Measurements from ENCODE around the gene ARPC1A.
"Not testable (repeated sequence)": the region's sequence is repeated elsewhere in the genome, so short reads cannot be mapped to it uniquely, and the experiment has no call there.

The ARPC1A gene

DNA sequence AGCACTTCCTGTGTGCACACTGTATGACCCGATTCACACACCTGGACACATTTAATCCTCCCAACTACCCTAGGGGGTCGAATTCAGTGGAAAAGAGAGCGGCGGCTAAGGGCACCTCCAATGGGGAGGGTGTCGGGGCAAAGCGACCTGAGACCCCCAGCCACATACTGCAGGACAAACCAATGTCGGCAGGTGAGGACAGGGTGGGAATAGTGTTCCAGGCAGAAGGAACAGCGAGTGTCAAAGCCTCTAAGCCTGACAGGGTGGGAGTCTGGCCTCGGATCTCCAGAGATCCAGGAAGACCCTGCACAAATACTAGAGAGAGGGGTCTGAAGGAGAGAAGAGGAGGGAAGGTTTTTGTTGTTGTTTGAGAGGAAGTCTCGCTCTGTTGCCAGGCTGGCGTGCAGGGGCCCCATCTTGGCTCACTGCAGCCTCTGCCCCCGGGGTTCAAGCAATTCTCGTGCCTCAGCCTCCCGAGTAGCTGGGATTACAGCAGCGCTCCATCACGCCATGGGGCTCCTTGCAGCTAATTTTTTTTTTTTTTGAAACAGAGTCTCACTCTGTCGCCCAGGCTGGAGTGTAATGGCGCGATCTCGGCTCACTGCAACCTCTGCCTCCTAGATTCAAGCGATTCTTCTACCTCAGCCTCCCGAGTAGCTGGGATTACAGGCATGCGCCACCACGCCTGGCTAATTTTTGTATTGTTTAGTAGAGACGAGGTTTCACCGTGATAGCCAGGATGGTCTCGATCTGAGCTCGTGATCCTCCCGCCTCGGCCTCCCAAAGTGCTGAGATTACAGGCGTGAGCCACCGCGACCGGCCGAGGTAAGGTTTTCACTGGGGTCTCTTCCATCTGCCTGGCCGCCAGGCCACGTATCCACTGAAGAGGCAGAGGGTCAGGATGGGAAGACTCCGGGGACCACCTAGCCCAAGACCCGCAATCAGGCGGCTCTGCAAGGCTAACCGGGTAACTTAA is 47.7 kb downstream of the ARPC1A start:
- Mint-ChIP-seq H3K9me3 (no peaks in the 10 kb centered on the region), H3K27ac (peak overlapping the region in 1 of 2 donors; percentile 8), H3K27me3 (no peaks in the 10 kb centered on the region), H3K4me3 (peak overlapping the region; percentile 80 to 90), H3K4me1 (peaks cover 60% of the 10 kb centered on the region)
- ATAC-seq = no peak
- DNase-seq = no peak

GRCh38 chr7:99374111-99375064 is 48.7 kb downstream of the ARPC1A start, which contains the start of gene ARPC1B:
Gene ARPC1B, plus strand, starts transcription at chr7:99374730. Its CDS starts 10,985 bp downstream, at chr7:99385715.
- ATAC-seq (peak; percentile 77), DNase-seq (peak; percentile 76 to 78)
- peak within 1 kb of the TSS; percentile 82 to 90 for H3K4me3 Mint-ChIP-seq
- no peaks in the 10 kb centered on the region for H3K9me3 Mint-ChIP-seq
- H3K27ac Mint-ChIP-seq = peak within 1 kb of the TSS; percentile 90 to 95
- H3K27me3 Mint-ChIP-seq = no peaks in the 10 kb centered on the region
- H3K4me1 Mint-ChIP-seq = peaks cover 63% of the 10 kb centered on the region

DNA sequence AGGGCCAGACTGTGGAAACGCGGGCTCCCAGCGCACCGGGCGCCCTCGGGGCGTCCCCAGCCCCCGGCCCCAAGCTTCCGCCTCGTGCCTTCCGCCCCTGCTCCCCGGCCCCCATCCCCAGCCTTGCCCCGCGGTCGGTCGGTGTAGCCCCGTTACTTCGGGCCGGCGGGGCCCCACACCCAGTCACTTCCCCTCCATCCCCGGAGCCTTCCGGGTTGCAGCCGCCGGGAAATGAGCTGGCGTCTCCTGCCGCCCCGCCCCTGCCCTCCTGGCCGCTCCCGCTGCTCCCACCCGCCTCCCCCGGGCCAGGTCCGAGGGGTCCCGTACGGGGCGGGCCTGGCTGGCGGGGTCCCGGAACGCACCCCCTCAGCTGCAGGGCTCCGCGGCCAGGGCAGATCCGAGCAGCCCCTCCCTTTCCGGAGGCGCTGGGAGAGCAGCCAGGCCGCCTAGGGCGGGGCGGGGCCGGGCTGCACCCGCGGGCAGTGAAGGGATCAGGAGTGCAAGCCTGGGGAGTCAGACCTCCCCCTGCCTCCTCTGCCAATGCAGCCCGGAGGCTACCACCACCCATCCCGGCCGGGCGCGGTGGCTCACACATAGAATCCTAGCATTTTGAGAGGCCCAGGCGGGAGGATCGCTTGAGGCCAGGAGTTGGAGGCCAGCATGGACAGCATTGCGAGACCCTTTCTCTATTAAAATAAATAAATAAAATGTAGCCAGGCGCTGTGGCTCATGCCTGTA is 49.5 kb downstream of the ARPC1A start:
- no peaks in the 10 kb centered on the region for H3K9me3 Mint-ChIP-seq
- peaks cover 63% of the 10 kb centered on the region for H3K4me1 Mint-ChIP-seq
- H3K27ac Mint-ChIP-seq = peak overlapping the region; percentile 90 to 95
- H3K4me3 Mint-ChIP-seq = peak overlapping the region; percentile 82 to 90
- ATAC-seq = peak; percentile 69
- no peaks in the 10 kb centered on the region for H3K27me3 Mint-ChIP-seq
- peak; percentile 78 to 79 for DNase-seq

GRCh38 chr7:99379043-99379577 is 53.4 kb downstream of the ARPC1A start:
- DNase-seq (peak; percentile 31 to 53), ATAC-seq (peak; percentile 6)
- Mint-ChIP-seq H3K27ac (peak overlapping the region; percentile 29 to 56), H3K27me3 (no peaks in the 10 kb centered on the region), H3K9me3 (no peaks in the 10 kb centered on the region), H3K4me1 (peaks cover 73% of the 10 kb centered on the region), H3K4me3 (peak overlapping the region; percentile 83 to 84)

DNA sequence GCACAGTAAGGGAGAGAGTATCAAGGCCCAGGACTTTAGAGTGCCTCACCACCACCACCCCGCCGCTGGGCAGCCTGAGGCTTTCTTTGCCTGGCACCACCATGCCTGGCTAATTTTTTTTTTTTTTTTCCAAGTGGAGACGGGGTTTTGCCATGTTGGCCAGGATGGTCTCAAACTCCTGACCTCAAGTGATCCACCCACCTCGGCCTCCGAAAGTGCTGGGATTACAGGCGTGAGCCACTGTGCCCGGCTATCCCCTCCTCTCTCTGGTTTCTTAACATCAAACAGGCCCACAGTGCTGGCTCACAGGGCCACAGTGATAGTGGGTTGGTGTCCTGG is 54.0 kb downstream of the ARPC1A start:
- Mint-ChIP-seq H3K27ac (peak overlapping the region; percentile 93 to 96), H3K4me1 (peaks cover 78% of the 10 kb centered on the region), H3K4me3 (peak overlapping the region; percentile 83 to 84)
- not testable (repeated sequence) for DNase-seq, H3K27me3 Mint-ChIP-seq, H3K9me3 Mint-ChIP-seq, ATAC-seq

DNA sequence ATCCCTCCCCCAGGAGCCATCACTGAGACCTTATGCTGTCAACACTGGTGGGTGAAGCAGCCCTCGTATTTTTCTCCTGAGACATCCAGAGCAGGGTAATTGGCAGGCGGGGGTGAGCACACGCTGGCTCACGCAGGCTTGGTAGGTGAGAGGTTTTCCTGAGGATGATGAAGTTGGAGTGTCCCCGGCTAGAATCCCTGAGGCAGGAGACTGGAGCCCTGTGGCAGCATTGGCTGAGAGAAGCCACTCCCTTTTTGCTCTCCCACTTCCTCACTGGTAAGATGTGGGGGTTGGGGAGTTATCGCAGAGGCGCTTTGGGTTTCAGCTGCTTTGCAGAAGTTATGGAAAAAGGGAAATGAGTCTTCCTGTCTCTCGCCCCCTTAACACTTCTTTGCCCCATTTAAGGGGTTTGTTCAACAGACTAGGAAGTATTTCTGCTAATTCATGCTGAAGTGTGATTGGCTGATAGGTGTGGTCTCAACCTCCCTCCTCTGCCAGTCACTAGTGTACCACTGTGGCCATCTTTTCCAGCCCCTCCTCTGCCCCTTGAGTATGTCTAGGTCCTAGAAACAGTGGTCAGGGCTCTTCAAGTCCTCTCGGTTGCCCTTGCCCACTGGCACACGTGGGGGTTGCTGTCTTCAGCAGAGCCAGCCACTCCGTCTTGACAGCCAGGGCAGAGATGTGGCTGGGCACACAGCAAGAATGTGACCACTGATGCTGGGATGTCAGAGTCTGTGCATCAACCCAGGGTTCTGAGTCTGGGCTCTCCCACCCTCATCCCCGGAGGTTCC is 54.5 kb downstream of the ARPC1A start:
- peaks cover 84% of the 10 kb centered on the region for H3K4me1 Mint-ChIP-seq
- H3K27ac Mint-ChIP-seq = peak overlapping the region; percentile 93 to 96
- DNase-seq = peak; percentile 45 to 52
- H3K9me3 Mint-ChIP-seq = no peaks in the 10 kb centered on the region
- no peaks in the 10 kb centered on the region for H3K27me3 Mint-ChIP-seq
- peak; percentile 55 for ATAC-seq
- peak overlapping the region; percentile 83 to 84 for H3K4me3 Mint-ChIP-seq

DNA sequence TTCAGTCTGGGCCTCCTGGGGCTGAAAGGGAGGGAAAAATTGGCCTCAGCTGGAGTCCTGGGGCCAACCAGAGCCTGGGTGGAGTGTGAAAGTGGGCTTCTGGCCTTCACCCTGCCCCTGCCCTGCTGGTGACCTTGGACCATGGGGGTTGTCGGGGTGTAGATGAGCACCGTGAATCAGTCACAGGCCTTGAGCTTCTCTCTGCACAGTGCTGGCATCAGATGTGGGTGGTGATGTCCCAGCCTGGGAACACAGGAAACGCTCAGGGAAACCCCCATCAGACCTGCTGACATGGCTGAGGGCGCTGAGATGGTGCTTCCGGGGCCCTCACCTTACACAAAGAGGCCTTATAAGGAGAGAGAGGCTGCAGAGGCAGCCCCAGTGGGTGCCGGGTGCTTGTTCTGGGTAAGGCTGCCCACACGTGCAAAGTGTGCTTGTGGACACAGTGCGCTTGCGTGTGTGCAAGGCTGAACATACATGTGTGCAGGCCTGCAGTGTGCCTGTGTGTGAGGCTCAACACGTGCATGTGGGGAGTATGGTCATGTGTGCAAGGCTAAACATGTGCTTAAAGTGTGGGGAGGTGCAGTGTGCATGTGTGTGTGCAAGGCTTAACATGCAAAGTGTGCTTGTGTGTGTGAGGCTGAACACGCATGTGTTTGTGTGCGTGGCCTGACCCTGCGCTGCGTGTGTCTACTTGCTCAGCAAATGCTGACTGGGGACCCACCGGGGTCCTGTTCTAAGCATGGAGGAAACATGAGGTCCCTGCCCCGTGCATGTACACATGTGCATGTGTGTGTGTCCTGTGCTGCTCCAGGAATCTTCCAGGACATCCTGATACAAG is 55.3 kb downstream of the ARPC1A start:
- Mint-ChIP-seq H3K4me1 (peaks cover 90% of the 10 kb centered on the region), H3K9me3 (no peaks in the 10 kb centered on the region), H3K27me3 (no peaks in the 10 kb centered on the region), H3K4me3 (peak overlapping the region; percentile 83 to 84), H3K27ac (peak overlapping the region; percentile 93 to 96)
- ATAC-seq (peak; percentile 95), DNase-seq (peak; percentile 81 to 93)

DNA sequence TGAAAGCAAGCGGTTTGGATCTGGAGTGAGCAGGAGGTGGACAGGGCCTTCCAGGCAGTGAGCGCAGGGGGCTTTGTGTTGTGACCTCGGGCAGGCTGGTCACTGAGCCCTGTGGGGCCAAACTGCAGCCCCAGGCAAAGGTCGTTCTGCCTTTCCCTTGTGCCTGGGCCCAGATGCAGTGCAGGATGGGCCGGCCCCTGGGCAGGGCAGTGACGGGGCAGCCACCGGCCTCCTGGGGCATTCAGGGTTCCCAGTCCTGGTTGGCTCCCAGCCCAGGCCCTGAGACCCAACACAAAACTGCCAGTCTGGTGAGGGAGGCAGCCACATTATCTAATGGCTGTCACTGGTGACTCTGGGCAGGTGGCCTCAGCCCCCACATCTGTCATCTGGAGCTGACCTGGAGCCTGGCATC is 56.0 kb downstream of the ARPC1A start:
- Mint-ChIP-seq H3K9me3 (no peaks in the 10 kb centered on the region), H3K27ac (peak overlapping the region; percentile 53 to 93), H3K4me1 (peaks cover 89% of the 10 kb centered on the region), H3K4me3 (peak overlapping the region; percentile 83 to 84), H3K27me3 (no peaks in the 10 kb centered on the region)
- ATAC-seq (no peak), DNase-seq (no peak)

- H3K4me3 Mint-ChIP-seq = no peak overlapping the region
- ATAC-seq (no peak), DNase-seq (no peak)
- H3K4me1 Mint-ChIP-seq = peaks cover 74% of the 10 kb centered on the region
- no peaks in the 10 kb centered on the region for H3K9me3 Mint-ChIP-seq
- peak overlapping the region; percentile 61 to 84 for H3K27ac Mint-ChIP-seq
- no peaks in the 10 kb centered on the region for H3K27me3 Mint-ChIP-seq
These were observed 57.5 kb downstream of the ARPC1A start for GRCh38 chr7:99383203-99383602.

GRCh38 chr7:99383791-99384370 is 58.2 kb downstream of the ARPC1A start:
- Mint-ChIP-seq H3K27me3 (no peaks in the 10 kb centered on the region), H3K4me3 (peak overlapping the region in 1 of 2 donors; percentile 42), H3K27ac (peak overlapping the region in 1 of 2 donors; percentile 54), H3K9me3 (no peaks in the 10 kb centered on the region), H3K4me1 (peaks cover 67% of the 10 kb centered on the region)
- DNase-seq (no peak), ATAC-seq (no peak)

GRCh38 chr7:99384523-99384922 is 58.8 kb downstream of the ARPC1A start:
- Mint-ChIP-seq H3K27me3 (no peaks in the 10 kb centered on the region), H3K4me3 (no peak overlapping the region), H3K27ac (peak overlapping the region; percentile 54 to 86), H3K9me3 (no peaks in the 10 kb centered on the region), H3K4me1 (peaks cover 61% of the 10 kb centered on the region)
- ATAC-seq = no peak
- no peak for DNase-seq

- no peak overlapping the region for H3K4me3 Mint-ChIP-seq
- peak overlapping the region in 1 of 2 donors; percentile 92 for H3K27ac Mint-ChIP-seq
These were observed 59.9 kb downstream of the ARPC1A start for GRCh38 chr7:99385564-99385963.

More at GRCh38 chr7:99385564-99385963, 59.9 kb downstream of the ARPC1A start:
- Mint-ChIP-seq H3K27me3 (no peaks in the 10 kb centered on the region), H3K9me3 (no peaks in the 10 kb centered on the region), H3K4me1 (peaks cover 50% of the 10 kb centered on the region)
- DNase-seq (no peak), ATAC-seq (no peak)
